Measurements from ENCODE around the gene NHEJ1.

The NHEJ1 gene

GRCh38 chr2:219078951-219079350 lies 81.7 kb downstream of the NHEJ1 start:
- Histone ChIP-seq H3K9ac (no peak overlapping the region), H3K9me3 (ENCODE audit: control insufficient read depth, low read length) (no peaks in the 10 kb centered on the region), H3K4me1 (no peaks in the 10 kb centered on the region)

GRCh38 chr2:219078126-219078525 lies 82.5 kb downstream of the NHEJ1 start:
- no peaks in the 10 kb centered on the region for H3K36me3 ChIP-seq (ENCODE audit: control insufficient read depth, insufficient read depth, low read length)
- no peak overlapping the region for H3K27ac ChIP-seq
- no peak overlapping the region for H2AFZ ChIP-seq
- H3K9me3 ChIP-seq (ENCODE audit: control insufficient read depth, low read length) = no peaks in the 10 kb centered on the region
- H3K4me3 ChIP-seq (ENCODE audit: low read depth, low read length) = no peak overlapping the region
- H3K4me1 ChIP-seq = no peaks in the 10 kb centered on the region
- TF ChIP-seq CTCF (IDR thresholded peaks at IDR 0.05) = no peak
- H3K4me2 ChIP-seq (ENCODE audit: low read length) = no peak overlapping the region
- H3K27me3 ChIP-seq (ENCODE audit: control insufficient read depth, insufficient read depth, low read length) = no peaks in the 10 kb centered on the region
- H3K9ac ChIP-seq = no peak overlapping the region
- H3K79me2 ChIP-seq = no peaks in the 10 kb centered on the region

More at GRCh38 chr2:219078951-219079350, 81.7 kb downstream of the NHEJ1 start:
- no peak overlapping the region for H3K4me2 ChIP-seq (ENCODE audit: low read length)
- no peak overlapping the region for H3K4me3 ChIP-seq (ENCODE audit: low read depth, low read length)
- H3K36me3 ChIP-seq (ENCODE audit: control insufficient read depth, insufficient read depth, low read length) = no peaks in the 10 kb centered on the region
- no peaks in the 10 kb centered on the region for H3K27me3 ChIP-seq (ENCODE audit: control insufficient read depth, insufficient read depth, low read length)
- H3K27ac ChIP-seq = no peak overlapping the region
- no peaks in the 10 kb centered on the region for H3K79me2 ChIP-seq
- H2AFZ ChIP-seq = no peak overlapping the region
- TF ChIP-seq CTCF (IDR thresholded peaks at IDR 0.05) = no peak

GRCh38 chr2:219076253-219076652 lies 84.4 kb downstream of the NHEJ1 start:
- Histone ChIP-seq H3K79me2 (no peaks in the 10 kb centered on the region), H3K27ac (no peak overlapping the region), H3K9me3 (ENCODE audit: control insufficient read depth, low read length) (no peaks in the 10 kb centered on the region), H2AFZ (no peak overlapping the region), H3K9ac (no peak overlapping the region), H3K4me1 (no peaks in the 10 kb centered on the region), H3K4me3 (ENCODE audit: low read depth, low read length) (no peak overlapping the region), H3K27me3 (ENCODE audit: control insufficient read depth, insufficient read depth, low read length) (no peaks in the 10 kb centered on the region), H3K4me2 (ENCODE audit: low read length) (no peak overlapping the region), H3K36me3 (ENCODE audit: control insufficient read depth, insufficient read depth, low read length) (no peaks in the 10 kb centered on the region)
- no peak for TF ChIP-seq CTCF (IDR thresholded peaks at IDR 0.05)

- H3K36me3 ChIP-seq (ENCODE audit: control insufficient read depth, insufficient read depth, low read length) = no peaks in the 10 kb centered on the region
- no peaks in the 10 kb centered on the region for H3K4me1 ChIP-seq
- H3K79me2 ChIP-seq = no peaks in the 10 kb centered on the region
- TF ChIP-seq CTCF (IDR thresholded peaks at IDR 0.05) = peak; percentile 48
- no peaks in the 10 kb centered on the region for H3K9me3 ChIP-seq (ENCODE audit: control insufficient read depth, low read length)
- no peak overlapping the region for H3K4me3 ChIP-seq (ENCODE audit: low read depth, low read length)
- no peak overlapping the region for H3K4me2 ChIP-seq (ENCODE audit: low read length)
- H3K27ac ChIP-seq = no peak overlapping the region
- no peak overlapping the region for H3K9ac ChIP-seq
- H2AFZ ChIP-seq = no peak overlapping the region
- no peaks in the 10 kb centered on the region for H3K27me3 ChIP-seq (ENCODE audit: control insufficient read depth, insufficient read depth, low read length)
Measured at GRCh38 chr2:219073413-219074129, 87.0 kb downstream of the NHEJ1 start.

GRCh38 chr2:219072741-219073250 lies 87.8 kb downstream of the NHEJ1 start:
- Histone ChIP-seq H3K27me3 (ENCODE audit: control insufficient read depth, insufficient read depth, low read length) (no peaks in the 10 kb centered on the region), H3K9ac (no peak overlapping the region), H3K4me3 (ENCODE audit: low read depth, low read length) (no peak overlapping the region), H3K79me2 (no peaks in the 10 kb centered on the region), H3K27ac (no peak overlapping the region), H3K4me2 (ENCODE audit: low read length) (no peak overlapping the region), H3K36me3 (ENCODE audit: control insufficient read depth, insufficient read depth, low read length) (no peaks in the 10 kb centered on the region), H3K4me1 (no peaks in the 10 kb centered on the region), H2AFZ (no peak overlapping the region), H3K9me3 (ENCODE audit: control insufficient read depth, low read length) (no peaks in the 10 kb centered on the region)
- no peak for TF ChIP-seq CTCF (IDR thresholded peaks at IDR 0.05)
